Measurements from ENCODE around the gene SIRT3.
"Not testable (repeated sequence)": the region's sequence is repeated elsewhere in the genome, so short reads cannot be mapped to it uniquely, and the experiment has no call there.

Gene SIRT3

GRCh38 chr11:238346-238745 is 2.2 kb upstream of the SIRT3 start:
- not testable (repeated sequence) for DNase-seq

- DNase-seq: no peak
These were observed 929 bp upstream of the SIRT3 start, which contains the start of gene PSMD13 for GRCh38 chr11:236774-237767. Gene PSMD13, plus strand, starts transcription at chr11:236976. Its CDS starts 74 bp downstream, at chr11:237050.

- no peak for DNase-seq
These were observed 539 bp downstream of the SIRT3 start for GRCh38 chr11:235609-235996.

GRCh38 chr11:235180-235579 is 962 bp downstream of the SIRT3 start:
- DNase-seq: no peak

- DNase-seq: no peak
These were observed 3.2 kb downstream of the SIRT3 start for GRCh38 chr11:232783-233565.

- no peak for DNase-seq
These were observed 5.7 kb downstream of the SIRT3 start for GRCh38 chr11:230431-230830.

GRCh38 chr11:227824-228379 is 8.2 kb downstream of the SIRT3 start:
- no peak for DNase-seq

GRCh38 chr11:225734-226453 is 10.2 kb downstream of the SIRT3 start:
- DNase-seq: no peak

GRCh38 chr11:224424-224823 is 11.7 kb downstream of the SIRT3 start:
- DNase-seq: no peak

- DNase-seq: no peak
These were observed 12.3 kb downstream of the SIRT3 start for GRCh38 chr11:223884-224283.

GRCh38 chr11:223026-223789 is 12.9 kb downstream of the SIRT3 start:
- DNase-seq: no peak

GRCh38 chr11:221998-222789 is 13.9 kb downstream of the SIRT3 start:
- no peak for DNase-seq

GRCh38 chr11:221539-221938 is 14.6 kb downstream of the SIRT3 start:
- no peak for DNase-seq

- not testable (repeated sequence) for DNase-seq
These were observed 15.4 kb downstream of the SIRT3 start for GRCh38 chr11:220641-221215.

GRCh38 chr11:218815-219593 is 17.1 kb downstream of the SIRT3 start:
- DNase-seq: no peak

- no peak for DNase-seq
These were observed 18.4 kb downstream of the SIRT3 start for GRCh38 chr11:217704-218103.

- DNase-seq: no peak
These were observed 19.8 kb downstream of the SIRT3 start for GRCh38 chr11:216081-216974.

GRCh38 chr11:215581-216037 is 20.5 kb downstream of the SIRT3 start:
- DNase-seq: no peak

- DNase-seq: no peak
These were observed 22.1 kb downstream of the SIRT3 start for GRCh38 chr11:214083-214482.

All from cortex of kidney (tissue), 1 donor.